HL-60 (cell line): Measurements from ENCODE around the gene PCDHA12.

ENCODE experiments used
- CTCF ChIP-seq: IDR thresholded peaks from one replicate; pipeline ENCODE4 v1.5.1; 2011; ENCODE audit warnings: low read length, control low read depth, inconsistent platforms; ENCODE audit not compliant: insufficient read depth
- GABPA ChIP-seq: IDR thresholded peaks from 2 replicates; pipeline ENCODE4 v1.6.1; 2012; ENCODE audit warnings: low read depth

DNA sequence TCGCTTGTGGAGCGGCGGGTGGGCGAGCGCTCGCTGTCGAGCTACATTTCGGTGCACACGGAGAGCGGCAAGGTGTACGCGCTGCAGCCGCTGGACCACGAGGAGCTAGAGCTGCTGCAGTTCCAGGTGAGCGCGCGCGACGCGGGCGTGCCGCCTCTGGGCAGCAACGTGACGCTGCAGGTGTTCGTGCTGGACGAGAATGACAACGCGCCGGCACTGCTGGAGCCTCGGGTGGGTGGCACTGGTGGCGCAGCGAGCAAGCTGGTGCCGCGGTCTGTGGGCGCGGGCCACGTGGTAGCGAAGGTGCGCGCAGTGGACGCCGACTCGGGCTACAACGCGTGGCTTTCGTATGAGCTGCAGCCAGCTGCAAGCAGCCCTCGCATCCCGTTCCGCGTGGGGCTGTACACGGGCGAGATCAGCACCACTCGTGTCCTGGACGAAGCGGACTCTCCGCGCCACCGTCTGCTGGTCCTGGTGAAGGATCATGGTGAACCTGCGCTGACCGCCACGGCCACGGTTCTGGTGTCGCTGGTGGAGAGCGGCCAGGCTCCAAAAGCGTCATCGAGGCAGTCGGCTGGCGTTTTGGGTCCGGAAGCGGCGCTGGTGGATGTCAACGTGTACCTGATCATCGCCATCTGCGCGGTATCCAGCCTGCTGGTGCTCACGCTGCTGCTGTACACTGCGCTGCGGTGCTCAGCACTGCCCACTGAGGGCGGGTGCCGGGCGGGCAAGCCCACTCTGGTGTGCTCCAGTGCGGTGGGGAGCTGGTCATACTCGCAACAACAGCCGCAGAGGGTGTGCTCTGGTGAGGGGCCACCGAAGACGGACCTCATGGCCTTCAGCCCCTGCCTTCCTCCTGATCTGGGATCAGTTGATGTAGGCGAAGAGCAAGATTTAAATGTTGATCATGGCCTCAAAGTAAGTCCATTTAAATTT is 32.0 kb upstream of the PCDHA12 start:
- TF ChIP-seq CTCF (no peak), GABPA (no peak)
